Measurements from ENCODE around the gene HSPA14.
"Not testable (repeated sequence)": the region's sequence is repeated elsewhere in the genome, so short reads cannot be mapped to it uniquely, and the experiment has no call there.

DNA sequence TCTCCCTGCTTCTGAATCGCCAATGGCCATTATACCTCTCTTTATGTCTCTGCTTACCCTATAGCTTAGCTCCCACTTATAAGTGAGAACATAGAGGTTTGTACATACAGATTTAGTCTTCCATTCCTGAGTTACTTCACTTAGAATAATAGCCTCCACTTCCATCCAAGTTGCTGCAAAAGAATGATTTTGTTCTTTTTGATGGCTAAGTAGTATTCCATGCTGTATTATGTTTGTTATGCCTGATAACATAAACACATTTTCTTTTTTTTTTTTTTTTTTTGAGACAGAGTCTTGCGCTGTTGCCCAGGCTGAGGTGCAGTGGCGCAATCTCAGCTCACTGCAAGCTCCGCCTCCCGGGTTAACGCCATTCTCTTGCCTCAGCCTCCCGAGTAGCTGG, 21.4 kb upstream of the HSPA14 start:
- not testable (repeated sequence) for TF ChIP-seq RFX5 (IDR thresholded peaks at IDR 0.05; ENCODE audit: borderline replicate concordance, low read depth, low read length); EZH2 (IDR thresholded peaks at IDR 0.05; ENCODE audit: low read depth, low read length, severe bottlenecking); BCL11A (IDR thresholded peaks at IDR 0.05; ENCODE audit: low read depth in 2 of 2, low read length in 2 of 2); POLR2AphosphoS5 (IDR thresholded peaks at IDR 0.05; ENCODE audit: low read depth, low read length); TAF1 (IDR thresholded peaks at IDR 0.05; ENCODE audit: low read depth, low read length); ZNF274 (IDR thresholded peaks at IDR 0.05; ENCODE audit: borderline replicate concordance, extremely low read depth, low read length); POLR2A (IDR thresholded peaks at IDR 0.05; ENCODE audit: control extremely low read depth in 1 of 2, low read depth in 2 of 2, low read length in 2 of 2); GTF2F1 (IDR thresholded peaks at IDR 0.05; ENCODE audit: borderline replicate concordance, low read depth, low read length); TEAD4 (IDR thresholded peaks at IDR 0.05; ENCODE audit: low read depth, low read length); BACH1 (IDR thresholded peaks at IDR 0.05; ENCODE audit: low read length); NRF1 (IDR thresholded peaks at IDR 0.05; ENCODE audit: low read depth, low read length)
- TF ChIP-seq, protein P1, sequence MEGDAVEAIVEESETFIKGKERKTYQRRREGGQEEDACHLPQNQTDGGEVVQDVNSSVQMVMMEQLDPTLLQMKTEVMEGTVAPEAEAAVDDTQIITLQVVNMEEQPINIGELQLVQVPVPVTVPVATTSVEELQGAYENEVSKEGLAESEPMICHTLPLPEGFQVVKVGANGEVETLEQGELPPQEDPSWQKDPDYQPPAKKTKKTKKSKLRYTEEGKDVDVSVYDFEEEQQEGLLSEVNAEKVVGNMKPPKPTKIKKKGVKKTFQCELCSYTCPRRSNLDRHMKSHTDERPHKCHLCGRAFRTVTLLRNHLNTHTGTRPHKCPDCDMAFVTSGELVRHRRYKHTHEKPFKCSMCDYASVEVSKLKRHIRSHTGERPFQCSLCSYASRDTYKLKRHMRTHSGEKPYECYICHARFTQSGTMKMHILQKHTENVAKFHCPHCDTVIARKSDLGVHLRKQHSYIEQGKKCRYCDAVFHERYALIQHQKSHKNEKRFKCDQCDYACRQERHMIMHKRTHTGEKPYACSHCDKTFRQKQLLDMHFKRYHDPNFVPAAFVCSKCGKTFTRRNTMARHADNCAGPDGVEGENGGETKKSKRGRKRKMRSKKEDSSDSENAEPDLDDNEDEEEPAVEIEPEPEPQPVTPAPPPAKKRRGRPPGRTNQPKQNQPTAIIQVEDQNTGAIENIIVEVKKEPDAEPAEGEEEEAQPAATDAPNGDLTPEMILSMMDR (IDR thresholded peaks at IDR 0.05; ENCODE audit: control extremely low read depth in 1 of 3, insufficient read depth in 1 of 3, low read depth in 1 of 3, low read length in 3 of 3): not testable (repeated sequence)
- TF ChIP-seq, protein P2, sequence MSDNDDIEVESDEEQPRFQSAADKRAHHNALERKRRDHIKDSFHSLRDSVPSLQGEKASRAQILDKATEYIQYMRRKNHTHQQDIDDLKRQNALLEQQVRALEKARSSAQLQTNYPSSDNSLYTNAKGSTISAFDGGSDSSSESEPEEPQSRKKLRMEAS (IDR thresholded peaks at IDR 0.05): not testable (repeated sequence)
- TF ChIP-seq, protein P3, sequence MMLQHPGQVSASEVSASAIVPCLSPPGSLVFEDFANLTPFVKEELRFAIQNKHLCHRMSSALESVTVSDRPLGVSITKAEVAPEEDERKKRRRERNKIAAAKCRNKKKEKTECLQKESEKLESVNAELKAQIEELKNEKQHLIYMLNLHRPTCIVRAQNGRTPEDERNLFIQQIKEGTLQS (IDR thresholded peaks at IDR 0.05; ENCODE audit: insufficient read depth, low read depth, low read length): not testable (repeated sequence)

Data from H1 (cell line).